OCI-LY3 (cell line): Measurements from ENCODE around the gene SUSD1.

Source experiments
- CTCF ChIP-seq: fragments of 200-600, 300-600 bp; sonication (generic); IDR thresholded peaks from 2 replicates; pipeline ENCODE4 v1.5.1; 2014; ENCODE audit warnings: antibody characterized with exemption, low read length, low read depth
- EZH2phosphoT487 ChIP-seq: fragments of 200-600 bp; shearing (Covaris generic); IDR thresholded peaks from 2 replicates; pipeline ENCODE4 v1.6.1; 2018; ENCODE audit warnings: antibody characterized with exemption, mixed run types, low read depth

- TF ChIP-seq CTCF (no peak), EZH2phosphoT487 (no peak)
These were observed 105.6 kb downstream of the SUSD1 start for GRCh38 chr9:112069318-112070169.
